ENCODE results near the gene PIK3R3. TPM values are rescaled to one million over a fixed set of nuclear protein-coding genes. Genes with fewer than 3 reads are reported as not detected.

The PIK3R3 gene
- total RNA-seq, 1 donor from 2014 or later, result 10.9 TPM

GRCh38 chr1:46030876-46031660 lies 101.4 kb downstream of the PIK3R3 start:
- no peak for DNase-seq (ENCODE audit: extremely low read depth, low read depth, low spot score)

GRCh38 chr1:46030074-46030870 lies 102.2 kb downstream of the PIK3R3 start:
- no peak for DNase-seq (ENCODE audit: extremely low read depth, low read depth, low spot score)

GRCh38 chr1:46027788-46028573 lies 104.4 kb downstream of the PIK3R3 start:
- DNase-seq (ENCODE audit: extremely low read depth, low read depth, low spot score), result no peak

- DNase-seq (ENCODE audit: extremely low read depth, low read depth, low spot score), result no peak
Observed at GRCh38 chr1:46026531-46026930, 105.9 kb downstream of the PIK3R3 start.

GRCh38 chr1:46021046-46021996 lies 111.1 kb downstream of the PIK3R3 start:
- no peak for DNase-seq (ENCODE audit: extremely low read depth, low read depth, low spot score)

GRCh38 chr1:46020010-46020409 lies 112.4 kb downstream of the PIK3R3 start:
- no peak for DNase-seq (ENCODE audit: extremely low read depth, low read depth, low spot score)

GRCh38 chr1:46019348-46019747 lies 113.1 kb downstream of the PIK3R3 start:
- DNase-seq (ENCODE audit: extremely low read depth, low read depth, low spot score), result no peak

- no peak for DNase-seq (ENCODE audit: extremely low read depth, low read depth, low spot score)
Observed at GRCh38 chr1:46017876-46018503, 114.4 kb downstream of the PIK3R3 start.

- DNase-seq (ENCODE audit: extremely low read depth, low read depth, low spot score), result no peak
Observed at GRCh38 chr1:46013581-46013980, 118.8 kb downstream of the PIK3R3 start.

- DNase-seq (ENCODE audit: extremely low read depth, low read depth, low spot score), result no peak
Observed at GRCh38 chr1:46012236-46012635, 120.2 kb downstream of the PIK3R3 start.

- DNase-seq (ENCODE audit: extremely low read depth, low read depth, low spot score), result no peak
Observed at GRCh38 chr1:46011121-46011695, 121.2 kb downstream of the PIK3R3 start.

GRCh38 chr1:46010611-46011010 lies 121.8 kb downstream of the PIK3R3 start:
- DNase-seq (ENCODE audit: extremely low read depth, low read depth, low spot score), result no peak

GRCh38 chr1:46008585-46008984 lies 123.8 kb downstream of the PIK3R3 start:
- DNase-seq (ENCODE audit: extremely low read depth, low read depth, low spot score), result no peak

- DNase-seq (ENCODE audit: extremely low read depth, low read depth, low spot score), result no peak
Observed at GRCh38 chr1:46005594-46005993, 126.8 kb downstream of the PIK3R3 start.

- DNase-seq (ENCODE audit: extremely low read depth, low read depth, low spot score), result no peak
Observed at GRCh38 chr1:46004492-46004891, 127.9 kb downstream of the PIK3R3 start.

GRCh38 chr1:46003315-46003714 lies 129.1 kb downstream of the PIK3R3 start:
- no peak for DNase-seq (ENCODE audit: extremely low read depth, low read depth, low spot score)

- DNase-seq (ENCODE audit: extremely low read depth, low read depth, low spot score), result no peak
Observed at GRCh38 chr1:46002551-46003150, 129.8 kb downstream of the PIK3R3 start.

- no peak for DNase-seq (ENCODE audit: extremely low read depth, low read depth, low spot score)
Observed at GRCh38 chr1:46001081-46001785, 131.2 kb downstream of the PIK3R3 start.

Data from glomerular endothelial cell (primary cell).